SK-N-SH treated with all-trans-retinoic acid at 6 μM for 48 hours (cell line): ENCODE results near the gene PLCB1.

Source experiments
- ARNTL ChIP-seq: fragments of 450-650 bp; formaldehyde crosslinking; IDR thresholded peaks from 2 replicates; pipeline ENCODE4 v1.5.0; 2020; ENCODE audit warnings: low read depth, mild to moderate bottlenecking, moderate library complexity, borderline replicate concordance
- CSDC2 ChIP-seq: fragments of 250-450 bp; sonication (Bioruptor Pico); IDR thresholded peaks from 2 replicates; pipeline ENCODE4 v1.5.0; 2020; ENCODE audit warnings: mild to moderate bottlenecking, moderate library complexity
- ESRRG ChIP-seq: fragments of 250-450 bp; sonication (Bioruptor Pico); IDR thresholded peaks from 2 replicates; pipeline ENCODE4 v1.6.1; 2021; ENCODE audit warnings: mild to moderate bottlenecking
- ISL1 ChIP-seq: fragments of 250-450 bp; sonication (Bioruptor Pico); IDR thresholded peaks from 2 replicates; pipeline ENCODE4 v2.1.2; 2022; ENCODE audit warnings: mild to moderate bottlenecking, moderate library complexity
- OSR1 ChIP-seq: fragments of 250-450 bp; sonication (Bioruptor Pico); IDR thresholded peaks from 2 replicates; pipeline ENCODE4 v1.8.0; 2022; ENCODE audit warnings: moderate library complexity, mild to moderate bottlenecking, inconsistent platforms
- RARB ChIP-seq: fragments of 250-450 bp; sonication (Bioruptor Pico); IDR thresholded peaks from 2 replicates; pipeline ENCODE4 v1.8.0; 2021; ENCODE audit warnings: mild to moderate bottlenecking, moderate library complexity
- TCF4 ChIP-seq: fragments of 250-450 bp; sonication (Bioruptor Pico); IDR thresholded peaks from 2 replicates; pipeline ENCODE4 v1.8.0; 2021; ENCODE audit warnings: mild to moderate bottlenecking, moderate library complexity, borderline replicate concordance
- ZFP3 ChIP-seq: fragments of 250-450 bp; sonication (Bioruptor Pico); IDR thresholded peaks from 2 replicates; pipeline ENCODE4 v1.5.0; 2020; ENCODE audit warnings: mild to moderate bottlenecking, moderate library complexity
- TF ChIP-seq, protein P1 (sequence below): fragments of 250-450 bp; sonication (Bioruptor Pico); IDR thresholded peaks from 2 replicates; pipeline ENCODE4 v1.8.0; 2020; ENCODE audit warnings: mild to moderate bottlenecking, moderate library complexity, borderline replicate concordance
- TF ChIP-seq, protein P2 (sequence below): fragments of 250-450 bp; sonication (Bioruptor Pico); IDR thresholded peaks from 2 replicates; pipeline ENCODE4 v1.5.1; 2020; ENCODE audit warnings: low read depth, mild to moderate bottlenecking, moderate library complexity
- TF ChIP-seq, protein P3 (sequence below): fragments of 250-450 bp; sonication (Bioruptor Pico); IDR thresholded peaks from 2 replicates; pipeline ENCODE4 v1.5.0; 2020; ENCODE audit warnings: mild to moderate bottlenecking, moderate library complexity

DNA sequence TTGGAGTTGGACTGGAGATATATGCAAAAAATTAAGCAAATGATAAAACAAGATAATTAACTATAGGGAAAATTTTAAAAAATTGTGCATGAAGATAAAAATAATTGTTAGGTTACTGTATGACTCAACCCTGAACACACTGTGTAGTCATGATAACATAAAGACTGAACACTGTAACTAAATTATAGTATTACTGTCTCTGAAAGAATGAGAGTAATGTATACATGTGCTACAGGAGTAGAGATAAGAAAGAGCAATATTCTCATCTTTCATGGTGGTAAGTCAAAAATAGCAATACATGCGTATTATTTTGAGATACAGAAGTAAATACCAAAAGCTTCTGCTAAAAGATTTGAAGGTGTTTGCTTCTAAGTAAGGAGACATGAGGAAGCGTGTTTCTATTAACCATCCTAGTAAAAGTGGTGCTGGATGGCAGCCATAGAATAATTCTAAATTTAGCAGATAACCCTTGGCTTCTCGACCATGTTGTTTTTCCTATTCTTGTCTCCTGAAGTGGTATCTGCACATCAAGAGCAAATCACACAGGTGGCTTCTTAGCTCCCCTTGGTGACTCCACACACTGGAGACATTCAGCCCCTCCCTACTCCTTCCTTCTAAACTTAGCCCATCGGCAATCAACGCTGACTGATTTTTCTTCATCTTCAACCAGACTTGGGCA is 546.2 kb downstream of the PLCB1 start:
- TF ChIP-seq RARB (no peak), ARNTL (CRISPR knock-in tag) (no peak), ZFP3 (CRISPR knock-in tag) (no peak), CSDC2 (CRISPR knock-in tag) (no peak), ESRRG (CRISPR knock-in tag) (no peak), OSR1 (CRISPR knock-in tag) (no peak), TCF4 (CRISPR knock-in tag) (0 out of 2 replicates have a peak, but pooled peaks have one; percentile 31), ISL1 (CRISPR knock-in tag) (peak; percentile 70)
- TF ChIP-seq, protein P1, sequence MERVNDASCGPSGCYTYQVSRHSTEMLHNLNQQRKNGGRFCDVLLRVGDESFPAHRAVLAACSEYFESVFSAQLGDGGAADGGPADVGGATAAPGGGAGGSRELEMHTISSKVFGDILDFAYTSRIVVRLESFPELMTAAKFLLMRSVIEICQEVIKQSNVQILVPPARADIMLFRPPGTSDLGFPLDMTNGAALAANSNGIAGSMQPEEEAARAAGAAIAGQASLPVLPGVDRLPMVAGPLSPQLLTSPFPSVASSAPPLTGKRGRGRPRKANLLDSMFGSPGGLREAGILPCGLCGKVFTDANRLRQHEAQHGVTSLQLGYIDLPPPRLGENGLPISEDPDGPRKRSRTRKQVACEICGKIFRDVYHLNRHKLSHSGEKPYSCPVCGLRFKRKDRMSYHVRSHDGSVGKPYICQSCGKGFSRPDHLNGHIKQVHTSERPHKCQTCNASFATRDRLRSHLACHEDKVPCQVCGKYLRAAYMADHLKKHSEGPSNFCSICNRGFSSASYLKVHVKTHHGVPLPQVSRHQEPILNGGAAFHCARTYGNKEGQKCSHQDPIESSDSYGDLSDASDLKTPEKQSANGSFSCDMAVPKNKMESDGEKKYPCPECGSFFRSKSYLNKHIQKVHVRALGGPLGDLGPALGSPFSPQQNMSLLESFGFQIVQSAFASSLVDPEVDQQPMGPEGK (CRISPR knock-in tag), result peak; percentile 25; the same call in 1 of the 2 replicates
- TF ChIP-seq, protein P2, sequence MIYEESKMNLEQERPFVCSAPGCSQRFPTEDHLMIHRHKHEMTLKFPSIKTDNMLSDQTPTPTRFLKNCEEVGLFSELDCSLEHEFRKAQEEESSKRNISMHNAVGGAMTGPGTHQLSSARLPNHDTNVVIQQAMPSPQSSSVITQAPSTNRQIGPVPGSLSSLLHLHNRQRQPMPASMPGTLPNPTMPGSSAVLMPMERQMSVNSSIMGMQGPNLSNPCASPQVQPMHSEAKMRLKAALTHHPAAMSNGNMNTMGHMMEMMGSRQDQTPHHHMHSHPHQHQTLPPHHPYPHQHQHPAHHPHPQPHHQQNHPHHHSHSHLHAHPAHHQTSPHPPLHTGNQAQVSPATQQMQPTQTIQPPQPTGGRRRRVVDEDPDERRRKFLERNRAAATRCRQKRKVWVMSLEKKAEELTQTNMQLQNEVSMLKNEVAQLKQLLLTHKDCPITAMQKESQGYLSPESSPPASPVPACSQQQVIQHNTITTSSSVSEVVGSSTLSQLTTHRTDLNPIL (CRISPR knock-in tag), result peak; percentile 53; the same call in 1 of the 2 replicates
- TF ChIP-seq, protein P3, sequence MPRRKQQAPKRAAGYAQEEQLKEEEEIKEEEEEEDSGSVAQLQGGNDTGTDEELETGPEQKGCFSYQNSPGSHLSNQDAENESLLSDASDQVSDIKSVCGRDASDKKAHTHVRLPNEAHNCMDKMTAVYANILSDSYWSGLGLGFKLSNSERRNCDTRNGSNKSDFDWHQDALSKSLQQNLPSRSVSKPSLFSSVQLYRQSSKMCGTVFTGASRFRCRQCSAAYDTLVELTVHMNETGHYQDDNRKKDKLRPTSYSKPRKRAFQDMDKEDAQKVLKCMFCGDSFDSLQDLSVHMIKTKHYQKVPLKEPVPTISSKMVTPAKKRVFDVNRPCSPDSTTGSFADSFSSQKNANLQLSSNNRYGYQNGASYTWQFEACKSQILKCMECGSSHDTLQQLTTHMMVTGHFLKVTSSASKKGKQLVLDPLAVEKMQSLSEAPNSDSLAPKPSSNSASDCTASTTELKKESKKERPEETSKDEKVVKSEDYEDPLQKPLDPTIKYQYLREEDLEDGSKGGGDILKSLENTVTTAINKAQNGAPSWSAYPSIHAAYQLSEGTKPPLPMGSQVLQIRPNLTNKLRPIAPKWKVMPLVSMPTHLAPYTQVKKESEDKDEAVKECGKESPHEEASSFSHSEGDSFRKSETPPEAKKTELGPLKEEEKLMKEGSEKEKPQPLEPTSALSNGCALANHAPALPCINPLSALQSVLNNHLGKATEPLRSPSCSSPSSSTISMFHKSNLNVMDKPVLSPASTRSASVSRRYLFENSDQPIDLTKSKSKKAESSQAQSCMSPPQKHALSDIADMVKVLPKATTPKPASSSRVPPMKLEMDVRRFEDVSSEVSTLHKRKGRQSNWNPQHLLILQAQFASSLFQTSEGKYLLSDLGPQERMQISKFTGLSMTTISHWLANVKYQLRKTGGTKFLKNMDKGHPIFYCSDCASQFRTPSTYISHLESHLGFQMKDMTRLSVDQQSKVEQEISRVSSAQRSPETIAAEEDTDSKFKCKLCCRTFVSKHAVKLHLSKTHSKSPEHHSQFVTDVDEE, result no peak; the same call in 1 of the 2 replicates
